Endothelial cell (in vitro differentiated cells): ENCODE results near the gene CXXC4. TPM values are rescaled to one million over a fixed set of nuclear protein-coding genes. Genes with fewer than 3 reads are reported as not detected.

Source experiments
- DNase-seq: peaks from one replicate; pipeline ENCODE4 v3.0.0; 2021; ENCODE audit warnings: low spot score
- H3K27ac Mint-ChIP-seq: one replicate; pipeline ENCODE4 v1.8.0; 2021; ENCODE audit warnings: mixed read lengths, inconsistent platforms; ENCODE audit not compliant: unreplicated experiment
- H3K27me3 Mint-ChIP-seq: one replicate; pipeline ENCODE4 v1.8.0; 2021; ENCODE audit warnings: mild to moderate bottlenecking, moderate library complexity, mixed read lengths, inconsistent platforms; ENCODE audit not compliant: unreplicated experiment
- H3K36me3 Mint-ChIP-seq: one replicate; pipeline ENCODE4 v1.8.0; 2021; ENCODE audit warnings: mild to moderate bottlenecking, low read depth, mixed read lengths, inconsistent platforms; ENCODE audit not compliant: unreplicated experiment
- H3K4me1 Mint-ChIP-seq: one replicate; pipeline ENCODE4 v1.8.0; 2021; ENCODE audit warnings: mild to moderate bottlenecking, mixed read lengths, inconsistent platforms; ENCODE audit not compliant: unreplicated experiment
- H3K4me3 Mint-ChIP-seq: one replicate; pipeline ENCODE4 v1.8.0; 2021; ENCODE audit warnings: mild to moderate bottlenecking, mixed read lengths, inconsistent platforms; ENCODE audit not compliant: unreplicated experiment
- H3K9me3 Mint-ChIP-seq: one replicate; pipeline ENCODE4 v1.8.0; 2021; ENCODE audit warnings: mixed read lengths, inconsistent platforms; ENCODE audit not compliant: unreplicated experiment
- total RNA-seq: library from RNA; stranded (reverse); fragmentation: NEBNext Ultra II Directional; extraction: Animal tissue kit (Norgen Biotek cat#: 25700); gene quantifications from one replicate; pipeline ENCODE4 v1.2.1, GENCODE V29; 2021; ENCODE audit not compliant: unreplicated experiment
- TF ChIP-seq, protein P1 (sequence below): fragments of 200-600 bp; sonication (generic); IDR thresholded peaks from one replicate; pipeline ENCODE4 v1.5.0; 2021; ENCODE audit warnings: antibody characterized with exemption; ENCODE audit not compliant: unreplicated experiment

Gene CXXC4
- total RNA-seq, 1 donor from 2014 or later: 1.6 TPM

DNA sequence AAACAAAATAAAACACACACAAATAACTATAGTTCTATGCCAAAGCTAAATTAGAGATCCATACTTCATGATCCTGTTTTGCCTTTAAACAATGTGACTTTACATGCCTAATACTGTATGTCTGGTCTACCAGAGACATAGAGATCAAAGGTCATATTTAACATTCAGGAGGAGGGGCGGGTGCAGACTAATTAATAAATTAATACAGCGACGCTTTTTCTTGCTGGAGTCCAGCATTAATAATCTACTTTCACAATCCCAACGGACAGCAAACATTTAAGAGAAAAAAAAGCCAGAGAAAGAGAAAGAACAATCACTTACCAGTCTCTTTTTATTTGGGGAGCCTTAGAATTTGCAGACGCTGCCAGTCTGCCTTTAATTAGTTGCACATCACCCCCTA is 509 bp downstream of the CXXC4 start:
- peaks cover 10% of the 10 kb centered on the region for H3K27me3 Mint-ChIP-seq
- peaks cover 30% of the 10 kb centered on the region for H3K4me1 Mint-ChIP-seq

DNA sequence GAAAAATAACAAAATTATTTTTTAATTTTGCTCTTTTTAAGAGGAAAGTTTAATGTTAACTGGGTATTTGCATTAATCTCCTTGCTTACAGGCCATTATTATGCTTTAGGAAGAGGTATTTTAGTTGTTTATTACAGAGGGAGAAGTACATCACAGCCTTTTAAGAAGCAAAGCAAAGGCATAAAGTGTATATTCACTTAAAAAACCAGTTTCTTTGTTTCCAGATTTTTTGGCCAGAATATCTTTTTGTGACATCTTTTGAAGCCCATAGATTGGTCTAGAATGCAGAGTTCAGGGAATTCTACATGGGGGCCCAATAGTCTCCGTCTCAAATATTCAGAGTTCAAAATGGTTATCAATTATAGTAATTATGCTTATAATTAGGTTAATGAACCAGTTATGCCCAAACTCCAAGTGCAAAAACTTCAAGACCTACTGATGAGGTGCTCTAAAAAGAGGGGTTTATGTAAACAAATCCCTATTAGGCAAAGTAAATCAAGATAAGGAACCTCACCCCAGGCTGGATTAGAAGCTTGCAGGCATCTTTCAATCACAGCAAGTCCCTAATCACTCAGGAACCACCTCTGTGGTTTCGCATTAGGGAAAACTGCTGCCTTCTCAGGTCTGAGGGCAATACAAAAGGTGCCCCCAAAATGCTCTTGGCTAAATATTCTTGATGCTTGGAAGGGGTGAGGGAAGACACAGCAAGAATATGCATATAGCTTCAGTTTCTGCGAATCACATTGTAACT is 1.4 kb downstream of the CXXC4 start:
- DNase-seq: no peak
- no peak overlapping the region for H3K27ac Mint-ChIP-seq
- no peaks in the 10 kb centered on the region for H3K9me3 Mint-ChIP-seq
- H3K27me3 Mint-ChIP-seq: peaks cover 10% of the 10 kb centered on the region
- TF ChIP-seq, protein P1, sequence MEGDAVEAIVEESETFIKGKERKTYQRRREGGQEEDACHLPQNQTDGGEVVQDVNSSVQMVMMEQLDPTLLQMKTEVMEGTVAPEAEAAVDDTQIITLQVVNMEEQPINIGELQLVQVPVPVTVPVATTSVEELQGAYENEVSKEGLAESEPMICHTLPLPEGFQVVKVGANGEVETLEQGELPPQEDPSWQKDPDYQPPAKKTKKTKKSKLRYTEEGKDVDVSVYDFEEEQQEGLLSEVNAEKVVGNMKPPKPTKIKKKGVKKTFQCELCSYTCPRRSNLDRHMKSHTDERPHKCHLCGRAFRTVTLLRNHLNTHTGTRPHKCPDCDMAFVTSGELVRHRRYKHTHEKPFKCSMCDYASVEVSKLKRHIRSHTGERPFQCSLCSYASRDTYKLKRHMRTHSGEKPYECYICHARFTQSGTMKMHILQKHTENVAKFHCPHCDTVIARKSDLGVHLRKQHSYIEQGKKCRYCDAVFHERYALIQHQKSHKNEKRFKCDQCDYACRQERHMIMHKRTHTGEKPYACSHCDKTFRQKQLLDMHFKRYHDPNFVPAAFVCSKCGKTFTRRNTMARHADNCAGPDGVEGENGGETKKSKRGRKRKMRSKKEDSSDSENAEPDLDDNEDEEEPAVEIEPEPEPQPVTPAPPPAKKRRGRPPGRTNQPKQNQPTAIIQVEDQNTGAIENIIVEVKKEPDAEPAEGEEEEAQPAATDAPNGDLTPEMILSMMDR: no peak
- no peak overlapping the region for H3K4me3 Mint-ChIP-seq
- peaks cover 7% of the 10 kb centered on the region for H3K36me3 Mint-ChIP-seq
- H3K4me1 Mint-ChIP-seq: peaks cover 30% of the 10 kb centered on the region

More for the DNA sequence above, 509 bp downstream of the CXXC4 start:
- Mint-ChIP-seq H3K36me3 (peaks cover 7% of the 10 kb centered on the region), H3K4me3 (peak overlapping the region; percentile 98), H3K27ac (peak overlapping the region; percentile 57), H3K9me3 (no peaks in the 10 kb centered on the region)
- no peak for DNase-seq
- TF ChIP-seq, protein P1: no peak

DNA sequence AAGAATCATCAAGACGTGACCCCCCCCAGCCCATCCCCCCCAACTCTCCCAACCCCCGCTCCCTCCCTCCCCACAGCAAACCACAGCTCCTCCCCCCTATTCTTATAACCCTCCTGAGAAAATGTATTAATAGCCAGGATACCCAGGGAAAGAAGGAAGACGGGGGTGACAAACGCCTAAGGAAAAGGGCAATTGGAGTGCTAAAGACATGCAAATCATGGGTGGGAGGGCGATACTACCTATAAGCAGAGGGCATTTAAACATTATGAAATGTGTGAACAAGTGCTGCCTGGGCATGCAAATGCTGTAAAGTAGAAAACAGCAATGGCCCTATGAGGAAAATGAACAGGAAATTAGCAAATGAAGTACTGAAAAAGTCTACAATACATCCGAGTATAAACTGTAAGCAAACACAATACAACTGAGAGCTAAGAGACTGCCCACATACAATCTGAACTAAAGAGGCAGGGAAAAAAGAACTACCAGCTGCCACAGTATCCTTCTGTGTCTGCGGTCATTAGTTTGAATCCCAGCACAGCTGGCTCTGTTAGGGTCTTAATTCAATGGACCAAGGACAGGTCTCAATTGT is 2.4 kb downstream of the CXXC4 start:
- peaks cover 10% of the 10 kb centered on the region for H3K27me3 Mint-ChIP-seq
- H3K27ac Mint-ChIP-seq: peak overlapping the region; percentile 80
- no peak for DNase-seq
- TF ChIP-seq, protein P1: no peak
- peak overlapping the region; percentile 95 for H3K4me3 Mint-ChIP-seq
- H3K9me3 Mint-ChIP-seq: no peaks in the 10 kb centered on the region
- H3K36me3 Mint-ChIP-seq: peaks cover 7% of the 10 kb centered on the region
- peaks cover 30% of the 10 kb centered on the region for H3K4me1 Mint-ChIP-seq

DNA sequence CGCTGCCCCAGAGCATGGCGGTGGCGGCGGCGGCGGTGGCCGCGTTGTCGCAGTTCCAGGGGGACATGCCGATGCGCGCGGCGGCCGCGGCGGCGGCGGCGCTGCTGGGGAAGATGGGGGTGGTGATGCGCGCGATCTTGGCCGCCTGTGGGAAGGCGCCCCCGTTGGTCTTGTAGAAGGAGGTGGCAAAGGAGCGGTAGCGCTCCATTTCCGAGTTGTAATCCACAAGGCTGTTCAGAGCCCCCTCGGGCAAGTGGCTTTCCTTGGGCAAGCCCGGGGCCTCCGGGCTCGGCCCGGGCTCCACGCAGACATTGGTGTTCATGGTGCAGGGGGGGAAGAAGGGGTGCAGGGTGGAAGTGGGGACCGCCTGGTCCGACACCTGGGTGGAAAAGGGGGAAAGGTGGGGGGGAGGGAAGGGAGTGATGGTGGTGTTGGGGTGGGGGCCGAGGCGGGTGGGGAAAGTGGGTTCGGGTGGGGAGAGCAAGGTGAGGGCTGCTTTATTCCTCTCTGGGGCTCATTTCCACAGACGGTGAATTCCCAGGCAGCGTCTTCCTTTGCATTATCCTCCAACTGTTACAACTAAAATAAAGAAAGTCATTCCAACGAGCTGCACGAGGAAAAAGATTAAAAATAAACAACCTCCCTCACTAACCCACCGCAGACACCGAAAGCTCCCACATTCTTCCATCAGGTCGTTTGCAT is 3.1 kb downstream of the CXXC4 start:
- peak overlapping the region; percentile 95 for H3K4me3 Mint-ChIP-seq
- peaks cover 10% of the 10 kb centered on the region for H3K27me3 Mint-ChIP-seq
- H3K9me3 Mint-ChIP-seq: no peaks in the 10 kb centered on the region
- TF ChIP-seq, protein P1: no peak
- H3K27ac Mint-ChIP-seq: no peak overlapping the region
- H3K36me3 Mint-ChIP-seq: peaks cover 7% of the 10 kb centered on the region
- peak; percentile 70 for DNase-seq
- H3K4me1 Mint-ChIP-seq: peaks cover 30% of the 10 kb centered on the region
